Skeletal muscle tissue (tissue), 4 donors: ENCODE measurements around the gene MRTFA. TPM values are rescaled to one million over a fixed set of nuclear protein-coding genes. Genes with fewer than 3 reads are reported as not detected.
A peak's percentile ranks its signal among the peaks of the same experiment; 100 is the strongest.

Source experiments
- H3K27ac ChIP-seq: one replicate; pipeline ENCODE4 v1.7.0; 2013; ENCODE audit warnings: mild to moderate bottlenecking, low read depth, low read length, inconsistent platforms
- H3K27me3 ChIP-seq, 3 donors: one replicate each; pipeline ENCODE4 v1.7.0; 2013; ENCODE audit warnings: low read length in 3 of 3; ENCODE audit not compliant: control insufficient read depth in 3 of 3, insufficient read depth in 3 of 3
- H3K36me3 ChIP-seq, 3 donors: one replicate each; pipeline ENCODE4 v1.7.0; 2013; ENCODE audit warnings: low read length in 3 of 3; ENCODE audit not compliant: control insufficient read depth in 3 of 3, insufficient read depth in 3 of 3
- H3K4me1 ChIP-seq, 3 donors: one replicate each; pipeline ENCODE4 v1.7.0; 2013; ENCODE audit warnings: low read length in 3 of 3, mild to moderate bottlenecking in 3 of 3; ENCODE audit not compliant: control insufficient read depth in 3 of 3, insufficient read depth in 3 of 3
- H3K4me3 ChIP-seq, 3 donors: one replicate each; pipeline ENCODE4 v1.7.0; 2013; ENCODE audit warnings: low read length in 3 of 3
- H3K9ac ChIP-seq, 3 donors: one replicate each; pipeline ENCODE4 v1.7.0; 2013; ENCODE audit warnings: low read length in 3 of 3, mild to moderate bottlenecking in 3 of 3, moderate library complexity in 2 of 3, low read depth in 1 of 3
- H3K9me3 ChIP-seq, 3 donors: one replicate each; pipeline ENCODE4 v1.7.0; 2013; ENCODE audit warnings: low read length in 3 of 3; ENCODE audit not compliant: control insufficient read depth in 3 of 3
- total RNA-seq: library from RNA; depleted of rRNA; stranded (reverse); fragments of >200 nt; gene quantifications from one replicate; pipeline ENCODE4 v1.2.3, GENCODE V29; 2014
- donor health status: Osteomylitis.

MRTFA gene
- total RNA-seq, 1 donor from 2014 or later = 25.6 TPM

- Histone ChIP-seq H3K9ac (no peak overlapping the region), H3K4me3 (no peak overlapping the region), H3K9me3 (no peaks in the 10 kb centered on the region), H3K27me3 (no peaks in the 10 kb centered on the region), H3K27ac (no peak overlapping the region), H3K36me3 (peaks cover 0 to 12% (median 0%) of the 10 kb centered on the region in 3 donors), H3K4me1 (peaks cover under 1 to 17% (median 4%) of the 10 kb centered on the region in 3 donors)
Measured at GRCh38 chr22:40463683-40464082, 172.8 kb downstream of the MRTFA start.

GRCh38 chr22:40463017-40463631 lies 173.4 kb downstream of the MRTFA start:
- Histone ChIP-seq H3K9me3 (no peaks in the 10 kb centered on the region), H3K4me1 (peaks cover 0 to 17% (median 4%) of the 10 kb centered on the region in 3 donors)

GRCh38 chr22:40462195-40462984 lies 174.1 kb downstream of the MRTFA start:
- Histone ChIP-seq H3K27ac (no peak overlapping the region), H3K4me1 (peaks cover 0 to 17% (median 4%) of the 10 kb centered on the region in 3 donors), H3K27me3 (no peaks in the 10 kb centered on the region), H3K9ac (peak overlapping the region in 1 of 3 donors; percentile 2), H3K36me3 (peaks cover 0 to 16% (median 0%) of the 10 kb centered on the region in 3 donors), H3K4me3 (peak overlapping the region in 1 of 3 donors; percentile 16), H3K9me3 (no peaks in the 10 kb centered on the region)

More at GRCh38 chr22:40463017-40463631, 173.4 kb downstream of the MRTFA start:
- Histone ChIP-seq H3K27ac (no peak overlapping the region), H3K27me3 (no peaks in the 10 kb centered on the region), H3K36me3 (peaks cover 0 to 16% (median 0%) of the 10 kb centered on the region in 3 donors), H3K9ac (no peak overlapping the region), H3K4me3 (peak overlapping the region in 2 of 3 donors; percentile 16 to 28)

DNA sequence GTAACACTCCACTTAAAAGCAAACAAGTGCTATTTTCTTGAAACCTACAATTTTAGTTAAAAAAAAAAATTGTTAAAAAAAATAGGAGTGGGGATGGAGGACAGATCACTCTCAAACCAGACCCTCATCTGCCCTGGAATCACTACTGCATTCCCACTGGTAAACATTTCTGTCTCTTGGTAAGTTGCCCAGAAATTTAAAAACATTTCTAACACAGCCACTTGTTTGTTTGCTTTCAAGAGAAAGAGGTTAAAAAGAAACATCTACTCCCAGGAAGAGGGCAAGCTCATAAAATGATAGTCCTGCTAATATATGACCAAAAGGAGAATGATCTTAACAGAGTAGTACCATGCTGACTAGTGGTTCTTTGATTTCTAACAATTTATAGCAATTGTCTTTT lies 182.8 kb downstream of the MRTFA start:
- Histone ChIP-seq H3K36me3 (peaks cover 0 to 4% (median 0%) of the 10 kb centered on the region in 3 donors), H3K27me3 (no peaks in the 10 kb centered on the region), H3K9ac (no peak overlapping the region), H3K4me1 (peaks cover 26 to 40% (median 29%) of the 10 kb centered on the region in 3 donors), H3K9me3 (no peaks in the 10 kb centered on the region), H3K4me3 (no peak overlapping the region), H3K27ac (no peak overlapping the region)

DNA sequence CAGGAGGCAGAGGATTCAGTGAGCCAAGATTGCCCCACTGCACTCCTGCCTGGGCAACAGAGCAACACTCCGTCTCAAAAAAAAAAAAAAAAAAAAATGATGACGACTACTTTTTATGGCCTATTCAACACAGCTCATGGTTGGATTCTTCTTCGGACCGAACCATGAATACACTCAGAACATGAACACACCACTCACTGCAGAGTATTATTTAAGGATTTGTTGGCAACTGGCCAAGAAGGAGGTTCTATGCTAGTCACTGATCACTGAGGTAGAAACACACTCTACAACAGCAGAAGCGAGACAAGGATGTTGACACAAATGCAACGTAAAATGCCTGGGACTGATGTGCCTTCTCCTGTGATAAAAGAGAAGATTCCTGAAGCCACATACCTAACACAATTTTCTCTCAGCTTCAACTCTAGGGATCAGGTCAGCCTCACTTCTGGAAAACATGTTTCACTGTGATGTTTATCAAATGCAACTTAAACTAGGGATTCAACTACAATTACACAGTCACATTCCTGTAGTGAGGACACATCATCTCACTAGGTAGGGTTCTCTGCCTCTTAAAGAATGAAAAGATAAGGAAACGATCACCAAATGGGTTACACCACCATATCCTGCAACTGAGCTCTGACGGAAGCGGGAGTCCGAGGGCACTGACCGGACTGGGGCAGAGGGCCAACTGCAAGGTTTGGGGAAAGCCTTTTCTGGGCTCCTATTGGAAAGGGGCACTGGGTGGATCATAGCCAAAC lies 183.6 kb downstream of the MRTFA start:
- H3K27ac ChIP-seq = no peak overlapping the region
- no peak overlapping the region for H3K4me3 ChIP-seq
- H3K27me3 ChIP-seq = no peaks in the 10 kb centered on the region
- no peaks in the 10 kb centered on the region for H3K9me3 ChIP-seq
- peaks cover 26 to 44% (median 29%) of the 10 kb centered on the region in 3 donors for H3K4me1 ChIP-seq
- H3K9ac ChIP-seq = no peak overlapping the region
- no peaks in the 10 kb centered on the region for H3K36me3 ChIP-seq

DNA sequence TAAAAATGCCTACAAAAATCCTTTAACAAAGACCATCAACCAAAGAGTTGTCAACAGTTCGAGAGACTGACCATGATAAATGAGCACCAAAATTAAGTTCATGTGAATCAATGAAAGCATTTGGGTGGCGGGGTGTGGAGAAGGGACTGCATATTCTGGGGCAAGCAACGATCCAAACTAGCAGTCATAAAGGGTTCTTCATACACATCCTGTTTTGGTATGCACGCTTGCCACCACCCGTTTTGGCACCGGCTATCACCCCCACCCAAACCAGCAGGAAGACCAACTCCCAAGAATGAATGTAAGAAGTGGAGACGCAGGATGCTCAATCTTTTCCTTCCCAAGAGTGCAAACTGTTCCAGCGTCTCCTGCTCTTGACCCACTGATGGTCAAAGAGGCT lies 185.3 kb downstream of the MRTFA start:
- H3K4me1 ChIP-seq = peaks cover 26 to 44% (median 29%) of the 10 kb centered on the region in 3 donors

DNA sequence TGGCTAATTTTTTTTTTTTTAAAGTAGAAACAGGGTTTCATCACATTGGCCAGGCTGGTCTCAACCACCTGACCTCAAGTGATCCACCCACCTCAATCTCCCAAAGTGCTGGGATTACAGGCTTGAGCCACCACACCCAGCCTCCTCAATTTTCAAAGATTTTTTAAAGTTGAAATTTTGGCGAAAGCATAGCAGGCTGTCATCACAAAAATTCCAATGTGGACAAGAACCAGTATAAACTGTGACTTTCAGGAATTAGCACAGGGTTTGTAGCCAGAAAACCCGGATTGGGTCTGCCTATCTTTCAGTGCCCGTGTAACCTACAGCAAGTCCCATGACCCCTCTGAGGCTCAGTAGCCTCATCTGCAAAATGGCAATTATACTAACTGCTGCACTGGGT lies 185.9 kb downstream of the MRTFA start:
- Histone ChIP-seq H3K4me1 (peaks cover 26 to 44% (median 29%) of the 10 kb centered on the region in 3 donors), H3K27ac (no peak overlapping the region), H3K9me3 (no peaks in the 10 kb centered on the region), H3K36me3 (no peaks in the 10 kb centered on the region), H3K4me3 (no peak overlapping the region), H3K9ac (no peak overlapping the region), H3K27me3 (no peaks in the 10 kb centered on the region)

More for the DNA sequence above, 185.3 kb downstream of the MRTFA start:
- H3K36me3 ChIP-seq = no peaks in the 10 kb centered on the region
- H3K27me3 ChIP-seq = no peaks in the 10 kb centered on the region
- H3K27ac ChIP-seq = no peak overlapping the region
- H3K9me3 ChIP-seq = no peaks in the 10 kb centered on the region
- H3K9ac ChIP-seq = no peak overlapping the region
- H3K4me3 ChIP-seq = no peak overlapping the region

DNA sequence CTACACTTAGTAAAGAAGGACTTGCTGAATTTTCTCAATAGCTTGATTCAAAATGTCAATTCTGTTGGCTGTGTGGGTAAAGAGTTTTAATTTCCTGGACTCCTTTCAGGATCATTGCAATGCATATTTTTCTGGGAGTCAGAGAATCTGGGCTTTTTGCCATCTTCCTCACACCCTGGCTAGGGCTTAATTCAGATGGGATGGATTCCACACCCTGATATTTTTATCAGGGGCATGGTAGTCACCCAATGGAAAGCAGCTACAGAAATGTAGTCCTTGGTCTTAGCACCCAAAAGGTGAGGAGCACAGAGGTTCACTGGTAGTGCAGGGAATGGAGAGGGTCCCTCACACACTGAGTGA lies 186.9 kb downstream of the MRTFA start:
- no peaks in the 10 kb centered on the region for H3K36me3 ChIP-seq
- peak overlapping the region; percentile 10 to 36 (median 28) for H3K4me3 ChIP-seq
- H3K9ac ChIP-seq = no peak overlapping the region

DNA sequence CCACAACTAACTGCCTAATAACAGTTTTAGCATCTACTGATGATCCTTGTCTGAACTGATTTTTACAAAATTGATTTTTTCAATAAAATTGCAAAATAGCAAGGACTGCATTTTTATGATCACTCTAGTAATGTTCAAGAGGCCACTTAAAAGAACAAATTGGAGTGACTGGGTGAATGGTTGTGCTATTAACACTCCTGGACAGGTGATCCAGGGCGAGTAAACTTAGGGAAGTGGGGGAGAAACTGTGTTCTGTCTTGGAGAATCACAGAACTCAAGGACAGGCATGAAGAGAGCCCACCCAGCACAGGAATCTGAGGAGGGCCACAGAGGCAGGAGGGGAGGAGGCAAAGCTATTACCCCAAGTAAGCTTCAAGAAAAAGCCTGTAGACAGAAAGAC lies 190.3 kb downstream of the MRTFA start:
- H3K4me1 ChIP-seq = peaks cover 19 to 30% (median 29%) of the 10 kb centered on the region in 3 donors
- no peak overlapping the region for H3K9ac ChIP-seq
- no peak overlapping the region for H3K4me3 ChIP-seq
- no peaks in the 10 kb centered on the region for H3K9me3 ChIP-seq
- H3K27ac ChIP-seq = no peak overlapping the region
- H3K36me3 ChIP-seq = no peaks in the 10 kb centered on the region
- no peaks in the 10 kb centered on the region for H3K27me3 ChIP-seq

More for the DNA sequence above, 186.9 kb downstream of the MRTFA start:
- Histone ChIP-seq H3K27me3 (no peaks in the 10 kb centered on the region), H3K4me1 (peaks cover 26 to 44% (median 29%) of the 10 kb centered on the region in 3 donors), H3K9me3 (no peaks in the 10 kb centered on the region), H3K27ac (peak overlapping the region; percentile 66)
